Amniotic stem cell (primary cell): ENCODE measurements around the gene SCARB1.

Source experiments
- DNase-seq: peaks from one replicate; lab custom pipeline; 2025; lab: John Stamatoyannopoulos, UW

SCARB1 gene

GRCh38 chr12:124745891-124746570 is 117.6 kb downstream of the SCARB1 start:
- peak; percentile 83 for DNase-seq

GRCh38 chr12:124745465-124745890 is 118.2 kb downstream of the SCARB1 start:
- no peak for DNase-seq

- DNase-seq, result no peak
Measured at GRCh38 chr12:124744659-124745464, 118.8 kb downstream of the SCARB1 start.

GRCh38 chr12:124744273-124744640 is 119.4 kb downstream of the SCARB1 start:
- no peak for DNase-seq

GRCh38 chr12:124743479-124744272 is 120.0 kb downstream of the SCARB1 start:
- DNase-seq, result no peak

- DNase-seq, result no peak
Measured at GRCh38 chr12:124742678-124743077, 121.0 kb downstream of the SCARB1 start.

GRCh38 chr12:124742111-124742510 is 121.6 kb downstream of the SCARB1 start:
- no peak for DNase-seq

- DNase-seq, result no peak
Measured at GRCh38 chr12:124741211-124741610, 122.5 kb downstream of the SCARB1 start.

GRCh38 chr12:124740691-124741137 is 123.0 kb downstream of the SCARB1 start:
- DNase-seq, result no peak

- DNase-seq, result no peak
Measured at GRCh38 chr12:124739953-124740561, 123.6 kb downstream of the SCARB1 start.

GRCh38 chr12:124738636-124739467 is 124.8 kb downstream of the SCARB1 start:
- DNase-seq, result no peak

- no peak for DNase-seq
Measured at GRCh38 chr12:124737772-124738635, 125.7 kb downstream of the SCARB1 start.

- no peak for DNase-seq
Measured at GRCh38 chr12:124737040-124737419, 126.6 kb downstream of the SCARB1 start.

- no peak for DNase-seq
Measured at GRCh38 chr12:124736115-124737039, 127.3 kb downstream of the SCARB1 start.

GRCh38 chr12:124734224-124734788 is 129.4 kb downstream of the SCARB1 start:
- DNase-seq, result no peak

GRCh38 chr12:124733086-124733485 is 130.6 kb downstream of the SCARB1 start:
- DNase-seq, result no peak

- no peak for DNase-seq
Measured at GRCh38 chr12:124732275-124733075, 131.2 kb downstream of the SCARB1 start.

- no peak for DNase-seq
Measured at GRCh38 chr12:124731869-124732268, 131.8 kb downstream of the SCARB1 start.
